SK-MEL-5 (cell line): Measurements from ENCODE around the gene OAS3. TPM values are rescaled to one million over a fixed set of nuclear protein-coding genes. Genes with fewer than 3 reads are reported as not detected.
A peak's percentile ranks its signal among the peaks of the same experiment; 100 is the strongest.
"Not testable (repeated sequence)": the region's sequence is repeated elsewhere in the genome, so short reads cannot be mapped to it uniquely, and the experiment has no call there.

Source experiments
- DNase-seq: peaks from one replicate; pipeline ENCODE4 v3.0.0-alpha.2; 2016; ENCODE audit warnings: low read depth, low spot score
- in situ Hi-C: cut with HindIII; loops from 2 replicates; pipeline ENCODE4 v1.10.0; 2016; ENCODE audit warnings: low sequenced_read_pairs, high pct_unique_total_duplicates, low pct_unique_long_range_greater_than_20kb
- total RNA-seq: library from RNA; depleted of rRNA; stranded (reverse); fragments of >200 nt; shearing (Covaris generic); gene quantifications from 2 replicates; pipeline ENCODE4 v1.2.3, GENCODE V29; 2014

OAS3 gene
- total RNA-seq, 1 experiment from 2014 or later: 8.8 TPM

DNA sequence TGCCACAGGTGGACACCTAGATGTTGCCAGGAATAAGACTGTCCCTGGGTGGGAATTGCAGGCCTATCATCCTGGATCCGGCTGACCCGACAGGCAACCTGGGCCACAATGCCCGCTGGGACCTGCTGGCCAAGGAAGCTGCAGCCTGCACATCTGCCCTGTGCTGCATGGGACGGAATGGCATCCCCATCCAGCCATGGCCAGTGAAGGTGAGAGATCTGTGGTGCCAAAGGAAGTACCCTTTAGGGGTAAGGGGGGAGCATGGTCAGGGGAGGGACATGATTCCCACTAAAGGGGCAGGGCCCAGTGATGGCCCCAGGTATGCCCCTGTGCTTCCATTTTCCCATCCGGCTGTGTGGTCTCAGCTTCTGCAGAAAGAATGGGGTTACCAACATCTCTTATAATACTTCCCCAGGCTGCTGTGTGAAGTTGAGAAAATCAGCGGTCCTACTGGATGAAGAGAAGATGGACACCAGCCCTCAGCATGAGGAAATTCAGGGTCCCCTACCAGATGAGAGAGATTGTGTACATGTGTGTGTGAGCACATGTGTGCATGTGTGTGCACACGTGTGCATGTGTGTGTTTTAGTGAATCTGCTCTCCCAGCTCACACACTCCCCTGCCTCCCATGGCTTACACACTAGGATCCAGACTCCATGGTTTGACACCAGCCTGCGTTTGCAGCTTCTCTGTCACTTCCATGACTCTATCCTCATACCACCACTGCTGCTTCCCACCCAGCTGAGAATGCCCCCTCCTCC, 31.5 kb downstream of the OAS3 start:
- no peak for DNase-seq
- in situ Hi-C loops: no loop called here

DNA sequence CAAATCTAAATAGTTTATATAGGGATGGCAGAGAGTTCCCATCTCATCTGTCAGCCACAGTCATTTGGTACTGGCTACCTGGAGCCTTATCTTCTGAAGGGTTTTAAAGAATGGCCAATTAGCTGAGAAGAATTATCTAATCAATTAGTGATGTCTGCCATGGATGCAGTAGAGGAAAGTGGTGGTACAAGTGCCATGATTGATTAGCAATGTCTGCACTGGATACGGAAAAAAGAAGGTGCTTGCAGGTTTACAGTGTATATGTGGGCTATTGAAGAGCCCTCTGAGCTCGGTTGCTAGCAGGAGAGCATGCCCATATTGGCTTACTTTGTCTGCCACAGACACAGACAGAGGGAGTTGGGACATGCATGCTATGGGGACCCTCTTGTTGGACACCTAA, 32.1 kb downstream of the OAS3 start:
- in situ Hi-C loops: no loop called here
- no peak for DNase-seq

DNA sequence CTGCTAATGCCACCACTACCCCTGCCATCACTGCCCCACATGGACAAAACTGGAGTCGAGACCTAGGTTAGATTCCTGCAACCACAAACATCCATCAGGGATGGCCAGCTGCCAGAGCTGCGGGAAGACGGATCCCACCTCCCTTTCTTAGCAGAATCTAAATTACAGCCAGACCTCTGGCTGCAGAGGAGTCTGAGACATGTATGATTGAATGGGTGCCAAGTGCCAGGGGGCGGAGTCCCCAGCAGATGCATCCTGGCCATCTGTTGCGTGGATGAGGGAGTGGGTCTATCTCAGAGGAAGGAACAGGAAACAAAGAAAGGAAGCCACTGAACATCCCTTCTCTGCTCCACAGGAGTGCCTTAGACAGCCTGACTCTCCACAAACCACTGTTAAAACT, 33.0 kb downstream of the OAS3 start:
- in situ Hi-C loops: no loop called here
- no peak for DNase-seq

DNA sequence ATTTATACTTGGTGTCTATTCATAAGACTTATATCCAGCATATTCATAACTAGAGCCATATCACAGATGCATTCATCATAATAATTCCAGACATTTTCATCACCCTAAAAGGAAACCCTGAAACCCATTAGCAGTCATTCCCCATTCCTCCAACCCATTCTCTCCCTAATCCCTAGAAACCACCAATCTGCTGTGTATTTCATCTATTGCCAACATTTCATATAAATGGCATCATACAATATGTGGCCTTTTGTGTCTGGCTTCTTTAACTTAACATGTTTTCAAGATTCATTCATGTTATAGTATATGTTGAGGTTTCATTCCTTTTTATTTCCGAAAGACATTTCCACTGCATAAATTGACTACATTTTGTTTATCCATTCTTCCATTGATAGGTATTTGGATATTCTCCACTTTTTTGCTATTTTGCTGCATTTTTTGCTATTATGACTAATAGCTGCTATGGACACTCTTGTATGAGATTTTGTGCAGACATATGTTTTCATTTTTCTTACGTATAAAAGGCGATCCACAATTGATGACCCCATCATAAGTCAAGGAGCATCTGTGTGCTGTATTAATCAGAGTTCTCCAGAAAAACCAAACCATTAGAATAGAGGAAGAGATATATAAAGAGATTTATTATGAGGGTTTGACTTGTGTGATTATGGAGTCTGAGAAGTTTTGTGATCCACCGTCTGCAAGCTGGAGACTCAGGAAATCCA, 34.9 kb downstream of the OAS3 start:
- in situ Hi-C loops: no loop called here
- DNase-seq: no peak

DNA sequence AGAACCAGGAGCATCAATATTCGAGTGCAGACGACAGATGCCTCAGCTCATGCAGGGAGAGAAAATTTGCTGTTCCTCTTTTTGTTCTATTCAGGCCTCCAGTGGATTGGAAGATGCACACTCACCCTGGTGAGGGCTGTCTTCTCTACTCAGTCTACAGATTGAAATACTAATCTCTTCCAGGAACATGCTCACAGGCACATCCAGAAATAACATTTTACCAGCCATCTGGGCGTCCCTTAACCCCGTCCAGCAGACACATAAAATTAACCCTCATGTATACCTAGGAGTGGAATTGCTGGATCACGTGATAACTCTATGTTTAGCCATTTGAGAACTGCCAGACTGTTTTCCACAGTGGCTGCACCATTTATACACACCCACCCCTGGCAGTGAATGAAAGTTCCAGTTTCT, 35.6 kb downstream of the OAS3 start:
- no peak for DNase-seq
- in situ Hi-C loops: no loop called here

DNA sequence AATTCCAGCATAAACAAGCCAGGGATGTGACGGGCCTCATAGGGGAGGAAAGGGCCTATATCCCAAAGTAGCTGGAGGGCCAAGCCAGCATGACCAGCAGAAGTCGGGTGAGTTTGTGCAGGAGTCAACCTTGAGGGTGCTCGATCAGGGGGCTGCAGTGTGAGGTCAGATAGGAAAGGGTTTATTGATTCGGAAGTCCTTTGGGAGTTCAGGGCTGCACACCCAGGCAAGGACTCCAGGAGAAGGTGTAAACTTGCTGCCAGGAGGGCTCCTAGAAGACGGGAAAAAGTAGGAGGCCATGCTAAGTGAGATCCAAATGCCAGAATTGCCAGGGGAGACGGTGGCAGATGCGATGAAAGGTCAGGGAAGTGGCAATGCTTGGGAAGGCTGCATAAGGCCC, 36.6 kb downstream of the OAS3 start:
- in situ Hi-C loops: no loop called here
- DNase-seq: no peak

DNA sequence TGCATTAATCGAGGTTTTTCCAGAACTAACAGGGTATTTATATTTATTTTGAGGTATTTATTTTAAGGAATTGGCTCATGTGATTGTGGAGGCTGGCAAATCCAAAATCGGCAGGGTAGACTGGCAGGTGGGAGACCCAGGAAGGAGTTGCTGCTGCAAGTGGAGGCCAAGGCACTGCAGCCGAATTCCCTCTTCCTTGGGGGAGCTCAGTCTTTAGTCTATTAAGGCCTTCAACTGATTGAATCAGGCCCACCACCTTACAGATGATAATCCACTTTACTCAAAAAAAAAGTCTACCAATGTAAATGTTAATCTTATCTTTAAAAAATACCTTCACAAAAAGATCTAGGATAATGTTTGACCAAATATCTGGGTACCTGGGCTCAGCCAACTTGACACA, 38.9 kb downstream of the OAS3 start:
- in situ Hi-C loops: no loop called here
- no peak for DNase-seq

DNA sequence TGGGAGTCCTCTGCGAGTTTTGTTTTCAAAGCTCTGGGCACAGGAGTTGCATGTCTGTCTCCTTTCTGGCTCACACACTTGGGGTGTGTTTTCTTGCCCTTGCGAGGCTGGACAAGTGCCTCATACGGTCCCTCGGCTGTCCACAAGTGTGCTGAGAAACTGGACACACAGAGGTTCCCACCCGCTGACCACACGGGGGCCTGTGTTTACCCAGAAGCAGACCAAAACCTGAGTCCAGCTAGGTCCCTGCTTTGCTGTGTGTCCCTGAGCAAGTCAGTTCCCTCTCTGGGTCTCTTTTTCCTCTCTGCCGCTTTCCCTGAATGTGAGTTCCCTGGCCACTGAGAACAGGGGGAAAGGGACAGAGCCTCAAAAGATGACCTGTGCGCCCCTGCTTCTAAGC, 39.4 kb downstream of the OAS3 start:
- in situ Hi-C loops: no loop called here
- no peak for DNase-seq

DNA sequence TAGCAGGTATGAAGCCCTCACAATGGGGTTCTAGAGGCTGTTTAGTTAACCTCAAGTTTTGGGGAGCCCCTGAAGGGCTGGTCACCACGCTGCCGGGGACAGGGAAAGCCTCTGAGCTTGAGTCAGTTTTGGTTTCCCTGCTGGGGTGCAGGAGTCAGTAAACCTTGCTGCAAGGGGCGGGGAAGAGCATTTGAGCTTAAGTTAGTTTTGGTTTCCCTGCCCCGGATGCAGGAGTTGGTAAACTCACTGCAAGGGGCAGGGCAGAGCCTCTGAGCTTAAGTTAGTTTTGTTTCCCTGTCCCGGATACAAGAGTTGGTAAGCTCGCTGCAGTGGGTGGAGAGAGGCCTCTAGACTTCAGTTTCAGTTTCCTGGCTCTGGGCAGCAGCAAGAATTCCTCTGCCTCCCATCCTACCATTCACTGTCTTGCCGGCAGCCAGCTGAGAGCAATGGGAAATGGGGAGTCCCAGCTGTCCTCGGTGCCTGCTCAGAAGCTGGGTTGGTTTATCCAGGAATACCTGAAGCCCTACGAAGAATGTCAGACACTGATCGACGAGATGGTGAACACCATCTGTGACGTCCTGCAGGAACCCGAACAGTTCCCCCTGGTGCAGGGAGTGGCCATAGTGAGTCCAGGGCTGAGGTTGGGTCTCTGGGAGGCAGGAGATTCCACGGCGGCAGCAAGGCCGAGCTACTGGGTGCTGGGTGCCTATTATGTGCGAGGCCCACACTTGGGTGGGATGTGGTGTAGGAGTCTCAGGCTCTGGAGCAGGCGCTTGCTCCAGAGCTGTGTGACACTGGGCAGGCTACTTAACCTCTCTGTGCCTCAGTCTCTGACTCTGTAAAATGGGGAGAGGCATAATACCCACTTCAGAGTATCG, 40.1 kb downstream of the OAS3 start, which contains the start of gene OAS2:
Gene OAS2 (plus strand): TSS at position 357 of the 878 bp plus-strand sequence. CDS start 90 bp downstream, at position 447.
- peak; percentile 43 for DNase-seq
- in situ Hi-C loops: no loop called here

DNA sequence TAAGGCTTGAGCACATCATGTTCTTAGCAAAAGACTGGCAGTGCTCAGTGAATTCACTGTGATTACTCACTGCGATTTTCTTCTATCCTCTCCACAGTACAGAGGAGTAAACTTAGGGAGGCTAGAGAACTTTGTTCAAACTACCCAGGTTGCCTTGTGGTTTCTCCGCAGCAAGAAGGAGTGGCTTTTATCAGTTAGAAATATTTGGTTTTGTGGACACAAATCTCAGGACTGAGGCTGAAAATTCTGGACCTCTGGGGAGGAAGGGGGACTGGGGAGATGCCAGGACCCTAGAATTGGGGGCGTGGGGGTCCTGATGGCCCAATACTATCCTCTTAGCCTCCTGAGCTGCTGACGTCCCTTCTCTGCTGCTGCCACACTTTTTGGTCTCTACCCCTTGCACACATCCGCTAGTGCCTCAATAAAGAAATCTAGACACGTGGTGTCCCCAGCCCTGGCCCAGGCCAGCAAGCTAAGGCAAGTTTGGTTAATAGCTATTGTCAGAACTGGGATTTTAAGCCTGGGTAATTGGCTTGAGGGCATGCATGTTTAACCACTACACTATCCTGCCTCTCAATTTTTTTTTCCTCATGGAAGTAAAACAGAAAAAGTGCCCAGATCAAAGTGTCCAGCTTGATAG, 40.9 kb downstream of the OAS3 start:
- in situ Hi-C loops: no loop called here
- DNase-seq: no peak

DNA sequence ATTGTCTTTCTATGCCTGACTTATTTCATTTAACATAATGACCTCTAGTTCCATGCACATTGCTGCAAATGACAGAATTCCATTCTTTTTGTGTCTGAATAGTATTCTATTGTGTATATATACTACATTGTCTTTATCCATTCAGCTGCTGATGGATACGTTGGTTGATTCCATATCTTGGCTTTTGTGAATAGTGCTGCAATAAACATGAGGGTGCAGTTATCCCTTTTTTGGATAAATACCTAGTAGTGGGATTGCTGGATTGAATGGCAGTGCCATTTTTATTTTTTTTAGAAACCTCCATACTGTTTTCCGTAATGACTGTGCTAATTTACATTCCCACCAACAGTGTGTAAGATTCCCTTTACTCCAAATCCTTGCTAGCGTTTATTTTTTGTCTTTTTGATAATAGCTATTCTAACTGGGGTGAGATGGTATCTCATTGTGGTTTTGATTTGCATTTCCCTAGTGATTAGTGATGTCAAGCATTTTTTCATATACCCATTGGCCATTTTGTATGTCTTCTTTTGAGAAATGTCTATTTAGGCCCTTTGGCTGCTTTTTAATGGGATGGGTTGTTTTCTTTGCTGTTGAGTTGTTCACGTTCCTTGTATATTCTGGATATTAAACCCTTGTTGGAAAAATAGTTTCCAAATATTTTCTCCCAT, 42.4 kb downstream of the OAS3 start:
- in situ Hi-C loops: no loop called here
- DNase-seq: peak; percentile 22

DNA sequence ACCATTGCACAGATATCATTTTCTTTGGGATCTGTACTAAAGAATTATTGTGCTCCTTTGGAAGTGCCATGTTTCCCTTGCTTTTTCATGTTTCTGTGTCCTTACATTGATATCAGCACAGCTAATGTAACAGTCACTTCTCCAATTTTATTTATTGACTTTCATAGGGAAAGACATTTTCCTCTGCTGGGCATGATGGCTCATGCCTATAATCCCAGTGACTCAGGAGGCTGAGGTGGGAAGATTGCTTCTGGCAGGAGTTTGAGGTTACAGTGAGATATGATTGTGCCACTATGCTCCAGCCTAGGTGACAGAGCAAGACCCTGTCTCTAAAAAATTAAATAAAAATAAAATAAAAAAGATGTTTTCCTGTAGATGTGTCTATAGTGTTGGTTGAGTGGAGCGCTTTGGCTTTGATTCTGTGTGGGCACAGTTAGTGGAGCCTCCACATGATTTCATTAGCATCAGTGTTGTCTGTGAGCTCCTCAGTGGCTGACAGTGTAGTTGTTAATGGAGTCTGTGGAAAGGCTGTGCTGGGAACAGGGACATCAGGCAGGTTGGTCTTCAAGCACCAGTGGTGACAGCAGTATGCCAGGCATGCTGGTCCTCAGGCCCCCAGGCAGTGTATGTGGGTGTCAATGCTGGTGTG, 47.5 kb downstream of the OAS3 start:
- no peak for DNase-seq
- in situ Hi-C loops: no loop called here

DNA sequence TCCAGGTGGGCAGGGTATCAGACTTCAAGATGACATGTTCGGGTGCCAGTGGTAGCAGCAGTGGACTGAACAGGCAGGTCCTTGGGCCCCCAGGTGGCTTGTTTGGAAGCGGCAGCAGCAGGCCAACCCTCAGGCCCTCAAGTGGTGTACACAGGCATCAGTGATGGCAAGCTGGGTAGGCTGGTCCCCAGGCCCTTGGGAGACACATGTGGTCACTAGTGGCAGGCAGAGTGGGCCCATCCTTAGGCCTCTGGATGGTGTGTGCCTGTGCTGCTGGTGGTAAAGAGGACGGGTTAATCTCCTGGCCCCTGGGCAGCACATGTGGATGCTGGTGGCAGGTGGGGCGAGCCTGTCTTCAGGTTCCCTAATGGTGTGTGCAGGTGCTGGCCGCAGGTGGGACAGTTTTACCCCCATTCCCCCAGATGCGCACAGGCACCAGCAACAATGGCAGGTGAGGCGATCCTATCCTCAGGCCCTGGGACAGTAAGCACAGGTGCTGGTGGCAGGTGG, 48.1 kb downstream of the OAS3 start:
- in situ Hi-C loops: no loop called here
- DNase-seq: no peak

DNA sequence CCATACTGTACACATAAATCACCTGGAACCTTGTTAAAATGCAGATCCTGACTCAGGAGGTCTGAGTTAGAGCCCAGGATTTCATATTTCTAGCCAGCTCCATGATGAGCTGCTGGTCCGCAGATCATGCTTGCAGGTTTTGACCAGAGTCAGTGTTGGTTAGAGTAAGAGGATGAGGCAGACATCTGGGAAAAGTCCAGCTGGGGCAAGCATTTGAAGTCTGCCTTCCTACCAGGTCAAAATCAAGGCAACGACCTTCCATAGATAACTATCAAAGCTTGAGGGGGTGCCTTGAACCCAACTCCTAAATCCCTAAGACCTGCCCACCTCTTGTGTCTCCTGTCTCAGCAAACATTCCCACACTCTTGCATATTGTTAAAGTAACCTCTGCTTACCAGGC, 49.3 kb downstream of the OAS3 start:
- no peak for DNase-seq
- in situ Hi-C loops: no loop called here

DNA sequence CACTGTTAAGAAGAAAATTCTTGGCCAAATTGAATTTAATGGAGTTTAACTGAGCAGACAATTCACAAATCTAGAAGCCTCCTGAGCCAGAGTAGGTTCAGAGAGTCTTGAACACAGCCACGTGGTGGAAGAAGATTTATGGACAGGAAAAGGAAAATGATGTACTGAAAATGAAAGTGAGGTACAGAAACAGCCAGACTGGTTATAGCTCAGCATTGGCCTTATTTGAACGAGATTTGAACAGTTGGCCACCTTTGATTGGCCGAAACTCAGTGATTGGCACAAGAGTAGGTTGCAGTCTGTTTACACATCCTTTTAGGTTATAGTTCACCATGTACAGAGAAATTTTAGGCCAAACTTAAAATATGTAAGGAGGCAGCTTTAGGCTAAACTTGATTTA, 50.0 kb downstream of the OAS3 start:
- in situ Hi-C loops: no loop called here
- no peak for DNase-seq

DNA sequence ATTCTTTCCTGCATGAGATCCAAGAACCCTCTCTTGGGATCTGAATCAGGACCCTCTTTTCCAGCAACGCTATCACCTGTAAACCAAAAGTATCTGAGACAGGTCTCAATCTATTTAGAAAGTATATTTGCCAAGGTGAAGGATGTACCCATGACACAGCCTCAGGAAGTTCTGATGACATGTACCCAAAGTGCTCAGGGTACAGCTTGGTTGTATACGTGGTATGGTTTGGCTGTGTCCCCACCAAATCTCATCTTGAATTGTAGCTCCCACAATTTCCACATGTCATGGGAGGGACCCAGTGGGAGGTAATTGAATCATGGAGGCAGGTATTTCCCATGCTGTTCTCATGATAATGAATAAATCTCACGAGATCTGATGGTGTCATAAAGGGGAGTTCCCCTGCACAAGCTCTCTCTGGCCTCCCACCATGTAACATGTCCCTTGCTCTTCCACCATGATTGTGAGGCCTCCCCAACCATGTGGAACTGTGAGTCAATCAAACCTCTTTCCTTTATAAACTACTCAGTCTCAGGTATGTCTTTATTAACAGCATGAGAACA, 50.6 kb downstream of the OAS3 start:
- in situ Hi-C loops, DNase-seq: not testable (repeated sequence)
